K562 (cell line): ENCODE data around the gene CCDC85C. TPM values are rescaled to one million over a fixed set of nuclear protein-coding genes. Genes with fewer than 3 reads are reported as not detected.

Source experiments
- ATAC-seq: fragments of 200-7000 bp; cut with Tn5 transposase; 3 replicates; pipeline ENCODE4 v1.9.1; 2020; ENCODE audit warnings: moderate library complexity
- BruUV-seq: library from RNA; stranded (reverse); fragments of 400-500 nt; replicated peaks from 2 replicates; lab custom pipeline; 2021; lab: Mats Ljungman, UMichigan
- CTCF ChIA-PET: fragments of 300-600 bp; formaldehyde crosslinking; extraction: SDS; loops from one replicate; lab custom pipeline; 2021; ENCODE audit warnings: low intra/inter-chr PET ratio; lab: Yijun Ruan, JAX
- POLR2A ChIA-PET: fragments of 300-600, 350-650 bp; sonication (Branson Sonifier 250); formaldehyde crosslinking; extraction: SDS; loops from one replicate; lab custom pipeline; 2021; ENCODE audit warnings: antibody characterized with exemption, inconsistent platforms; lab: Yijun Ruan, JAX
- DNase-seq, 4 experiments: peaks; one replicate each; pipeline versions ENCODE4 v3.0.0 to v3.0.0-alpha.2; 2011 to 2018; ENCODE audit warnings: low spot score in 3 of 4, mixed read lengths in 3 of 4; ENCODE audit errors: extremely low read depth in 1 of 4
- FAIRE-seq: peaks from 2 replicates; lab custom pipeline; 2011; peaks lifted over from hg19 to GRCh38; lab: Jason Lieb, UNC
- H2AFZ ChIP-seq: 2 replicates; pipeline ENCODE4 v1.6.0; 2011; ENCODE audit warnings: low read depth, low read length, control low read depth, inconsistent platforms
- H3K27ac ChIP-seq: fragments of 200-600 bp; 3 replicates; pipeline ENCODE4 v1.8.0; 2011; ENCODE audit warnings: low read depth, mild to moderate bottlenecking, control low read depth, inconsistent platforms, low read length, moderate library complexity, mixed read lengths; ENCODE audit errors: extremely low read depth
- H3K27me3 ChIP-seq, 2 experiments: fragments of 300-600 bp in 1 of 2; 2 replicates in 1 of 2; 3 replicates in 1 of 2; pipeline versions ENCODE4 v1.6.0 to v1.8.0; 2011; ENCODE audit warnings: inconsistent platforms in 2 of 2, low read length in 2 of 2, mild to moderate bottlenecking in 1 of 2, mixed read lengths in 1 of 2, moderate library complexity in 1 of 2; ENCODE audit not compliant: control insufficient read depth in 2 of 2, insufficient read depth in 2 of 2
- H3K36me3 ChIP-seq: fragments of 300-600 bp; 3 replicates; pipeline ENCODE4 v1.8.0; 2011; ENCODE audit warnings: mild to moderate bottlenecking, low read length, inconsistent platforms; ENCODE audit not compliant: control insufficient read depth, insufficient read depth
- H3K4me1 ChIP-seq, 2 experiments: fragments of 200-600 bp in 1 of 2; replicated peaks in 1 of 2; 2 replicates in 1 of 2; 3 replicates in 1 of 2; pipeline versions ENCODE4 v1.5.1 to v1.8.0; 2011; ENCODE audit warnings: inconsistent platforms in 2 of 2, low read length in 2 of 2, mild to moderate bottlenecking in 1 of 2, mixed read lengths in 1 of 2, moderate library complexity in 1 of 2; ENCODE audit not compliant: control insufficient read depth in 2 of 2, insufficient read depth in 2 of 2
- H3K4me2 ChIP-seq: 2 replicates; pipeline ENCODE4 v1.6.1; 2011; ENCODE audit warnings: low read length, control low read depth, inconsistent platforms, mixed read lengths; ENCODE audit not compliant: insufficient read depth
- H3K4me3 ChIP-seq: fragments of 200-600 bp; sonication (generic), shearing (Covaris generic); 2 replicates; pipeline ENCODE4 v1.5.1; 2016; ENCODE audit warnings: control low read depth, inconsistent platforms
- H3K79me2 ChIP-seq: fragments of 200-600 bp; 3 replicates; pipeline ENCODE4 v1.8.0; 2011; ENCODE audit warnings: low read length, inconsistent platforms; ENCODE audit not compliant: control insufficient read depth, insufficient read depth
- H3K9ac ChIP-seq, 2 experiments: 2 replicates each; pipeline versions ENCODE4 v1.6.0 to v1.6.1; 2011; ENCODE audit warnings: low read depth in 2 of 2, low read length in 2 of 2, control low read depth in 1 of 2, inconsistent platforms in 1 of 2, mild to moderate bottlenecking in 1 of 2, mixed read lengths in 1 of 2; ENCODE audit not compliant: insufficient read depth in 1 of 2
- H3K9me1 ChIP-seq: one replicate; pipeline ENCODE4 v1.6.0; 2011; ENCODE audit warnings: inconsistent platforms, mild to moderate bottlenecking, low read length, moderate library complexity; ENCODE audit not compliant: control insufficient read depth, insufficient read depth
- H3K9me3 ChIP-seq: replicated peaks from 2 replicates; pipeline ENCODE4 v1.5.1; 2011; ENCODE audit warnings: low read depth, low read length, inconsistent platforms; ENCODE audit not compliant: control insufficient read depth, insufficient read depth
- H4K20me1 ChIP-seq: replicated peaks from 2 replicates; pipeline ENCODE4 v1.6.1; 2011; ENCODE audit warnings: low read length, inconsistent platforms, mixed read lengths; ENCODE audit not compliant: control insufficient read depth, insufficient read depth
- GTF2A2 ChIP-seq: IDR thresholded peaks from 2 replicates; pipeline ENCODE4 v1.6.1; 2016; ENCODE audit warnings: mild to moderate bottlenecking, missing genetic modification characterization, missing compliant biosample characterization
- KDM1A ChIP-seq, 2 experiments: fragments of 450-650 bp; IDR thresholded peaks; 2 replicates each; pipeline ENCODE4 v1.6.1; 2016; ENCODE audit warnings: mild to moderate bottlenecking in 2 of 2
- MTF1 ChIP-seq: fragments of 250-450 bp; sonication (Bioruptor Pico); IDR thresholded peaks from 2 replicates; pipeline ENCODE4 v1.9.0; 2021; ENCODE audit warnings: moderate library complexity, mild to moderate bottlenecking, inconsistent platforms, borderline replicate concordance
- MYBL2 ChIP-seq, 2 experiments: fragments of 450-650 bp in 1 of 2; sonication (generic) in 1 of 2; formaldehyde crosslinking in 1 of 2; IDR thresholded peaks; 2 replicates each; pipeline versions ENCODE4 v1.6.1 to v1.8.1; 2017 to 2022; ENCODE audit warnings: borderline replicate concordance in 1 of 2, inconsistent platforms in 1 of 2, low read depth in 1 of 2, mild to moderate bottlenecking in 1 of 2, missing genetic modification reagents in 1 of 2, moderate library complexity in 1 of 2
- RUNX1 ChIP-seq: sonication (generic); IDR thresholded peaks from 2 replicates; pipeline ENCODE4 v1.6.1; 2016; ENCODE audit warnings: antibody characterized with exemption, low read depth
- WHSC1 ChIP-seq: IDR thresholded peaks from one replicate; pipeline ENCODE4 v1.6.1; 2012; ENCODE audit warnings: low read length, control low read depth, inconsistent platforms
- WGBS: fragments of 100-300 bp; shearing (Covaris generic); methylation state at CpG from one replicate; pipeline ENCODE4 v1.1.6; 2016; ENCODE audit warnings: low coverage, mixed read lengths; ENCODE audit not compliant: insufficient coverage; ENCODE audit errors: missing lambda C conversion rate; 5-methylcytosine and 5-hydroxymethylcytosine counted together
- in situ Hi-C: fragments of 300-500 bp; cut with MboI; formaldehyde crosslinking; loops from 4 replicates; pipeline ENCODE4 v1.15.0; 2018; ENCODE audit warnings: inconsistent platforms, mixed read lengths
- intact Hi-C: fragments of 100-400 bp; cut with micrococcal nuclease; formaldehyde crosslinking; loops from 2 replicates; pipeline ENCODE4 v1.14.2; 2022
- polyA plus RNA-seq, 8 experiments: library from polyadenylated mRNA; depleted of rRNA in 4 of 8; stranded (reverse) in 5 of 8; unstranded in 3 of 8; fragments of >200 nt; fragmentation: Nextera tagmentation in 2 of 8; fragmentation: Illumina TruSeq in 1 of 8; extraction: Ambion mirVana in 2 of 8; extraction: Trizol in 1 of 8; gene quantifications; 2 replicates each; pipeline versions ENCODE4 v1.2.1 to v1.2.3, GENCODE V29; 2011 to 2014; ENCODE audit warnings: inconsistent platforms in 1 of 8, missing spikeins in 1 of 8
- total RNA-seq, 7 experiments: library from RNA; depleted of rRNA in 6 of 7; stranded (reverse); fragments of >200 nt in 6 of 7; fragmentation: Illumina TruSeq in 2 of 7; extraction: Trizol in 2 of 7; gene quantifications; 2 replicates each; pipeline versions ENCODE4 v1.2.1 to v1.2.3, GENCODE V29; 2011 to 2021; ENCODE audit warnings: low replicate concordance in 1 of 7
- TF ChIP-seq, protein P1 (sequence below): fragments of 250-450 bp; sonication (Bioruptor Pico); IDR thresholded peaks from 2 replicates; pipeline ENCODE4 v1.4.0; 2020; ENCODE audit warnings: borderline replicate concordance
- TF ChIP-seq, protein P2 (sequence below): fragments of 200-800 bp; sonication (Bioruptor generic); IDR thresholded peaks from 2 replicates; pipeline ENCODE4 v1.6.1; 2017; ENCODE audit warnings: missing genetic modification characterization, missing compliant biosample characterization

Gene CCDC85C
- total and polyA plus RNA-seq, 9 of the 15 experiments (the other 6 are each of a cell fraction or from before 2014, with no cell fraction given), result 0.18 to 22.0 (median 6.3) TPM

- intact Hi-C loops, result no loop called here
- peaks cover 33% of the 10 kb centered on the region for H4K20me1 ChIP-seq
- H3K27me3 ChIP-seq, result no peaks in the 10 kb centered on the region
- no peak overlapping the region for H3K9ac ChIP-seq
- FAIRE-seq (no peak), ATAC-seq (no peak), DNase-seq (no peak)
- CTCF ChIA-PET, result no interaction called here
- no peaks in the 10 kb centered on the region; the same call in 2 of the 3 replicates for H3K79me2 ChIP-seq
- H3K36me3 ChIP-seq, result no peaks in the 10 kb centered on the region
- peaks cover 0 to 36% of the 10 kb centered on the region in 2 experiments; a peak in 2 of 5 replicates for H3K4me1 ChIP-seq
- no TSS peak for BruUV-seq
- H3K4me2 ChIP-seq, result no peak overlapping the region
- no peak overlapping the region for H2AFZ ChIP-seq
- WGBS, result 29% methylated on average over 1 of the region's 2 CpGs
- no peaks in the 10 kb centered on the region for H3K9me3 ChIP-seq
- H3K9me1 ChIP-seq, result peaks cover 2% of the 10 kb centered on the region
- TF ChIP-seq KDM1A (IDR thresholded peaks at IDR 0.05), result no peak
- TF ChIP-seq MYBL2 (IDR thresholded peaks at IDR 0.05; ENCODE audit: low read depth), result no peak
- no peak for TF ChIP-seq MYBL2 (CRISPR knock-in tag; IDR thresholded peaks at IDR 0.05; ENCODE audit: borderline replicate concordance)
- TF ChIP-seq GTF2A2 (tag), result no peak
- TF ChIP-seq, protein P1, sequence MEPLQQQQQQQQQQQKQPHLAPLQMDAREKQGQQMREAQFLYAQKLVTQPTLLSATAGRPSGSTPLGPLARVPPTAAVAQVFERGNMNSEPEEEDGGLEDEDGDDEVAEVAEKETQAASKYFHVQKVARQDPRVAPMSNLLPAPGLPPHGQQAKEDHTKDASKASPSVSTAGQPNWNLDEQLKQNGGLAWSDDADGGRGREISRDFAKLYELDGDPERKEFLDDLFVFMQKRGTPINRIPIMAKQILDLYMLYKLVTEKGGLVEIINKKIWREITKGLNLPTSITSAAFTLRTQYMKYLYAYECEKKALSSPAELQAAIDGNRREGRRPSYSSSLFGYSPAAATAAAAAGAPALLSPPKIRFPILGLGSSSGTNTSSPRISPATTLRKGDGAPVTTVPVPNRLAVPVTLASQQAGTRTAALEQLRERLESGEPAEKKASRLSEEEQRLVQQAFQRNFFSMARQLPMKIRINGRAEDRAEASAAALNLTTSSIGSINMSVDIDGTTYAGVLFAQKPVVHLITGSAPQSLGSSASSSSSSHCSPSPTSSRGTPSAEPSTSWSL (CRISPR knock-in tag), result no peak
- TF ChIP-seq, protein P2, sequence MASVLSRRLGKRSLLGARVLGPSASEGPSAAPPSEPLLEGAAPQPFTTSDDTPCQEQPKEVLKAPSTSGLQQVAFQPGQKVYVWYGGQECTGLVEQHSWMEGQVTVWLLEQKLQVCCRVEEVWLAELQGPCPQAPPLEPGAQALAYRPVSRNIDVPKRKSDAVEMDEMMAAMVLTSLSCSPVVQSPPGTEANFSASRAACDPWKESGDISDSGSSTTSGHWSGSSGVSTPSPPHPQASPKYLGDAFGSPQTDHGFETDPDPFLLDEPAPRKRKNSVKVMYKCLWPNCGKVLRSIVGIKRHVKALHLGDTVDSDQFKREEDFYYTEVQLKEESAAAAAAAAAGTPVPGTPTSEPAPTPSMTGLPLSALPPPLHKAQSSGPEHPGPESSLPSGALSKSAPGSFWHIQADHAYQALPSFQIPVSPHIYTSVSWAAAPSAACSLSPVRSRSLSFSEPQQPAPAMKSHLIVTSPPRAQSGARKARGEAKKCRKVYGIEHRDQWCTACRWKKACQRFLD (CRISPR knock-in tag), result no peak
- TF ChIP-seq MTF1, result no peak
- TF ChIP-seq RUNX1, result no peak
- TF ChIP-seq WHSC1, result no peak
- TF ChIP-seq, all 486 proteins: peak for 0
- no peak overlapping the region for H3K4me3 ChIP-seq
- in situ Hi-C loops, result no loop called here
- H3K27ac ChIP-seq, result no peak overlapping the region
- POLR2A ChIA-PET, result no interaction called here
Measured at GRCh38 chr14:99592394-99592793, 11.6 kb downstream of the CCDC85C start.
